Stomach smooth muscle (tissue), 2 donors: ENCODE measurements around the gene RBM18.

ENCODE experiments used
- H3K27ac ChIP-seq: one replicate; pipeline ENCODE4 v1.7.0; 2013; ENCODE audit warnings: mild to moderate bottlenecking, low read length, inconsistent platforms
- H3K27me3 ChIP-seq, 2 donors: one replicate each; pipeline ENCODE4 v1.7.0; 2013; ENCODE audit warnings: low read length in 2 of 2; ENCODE audit not compliant: insufficient read depth in 2 of 2, control insufficient read depth in 1 of 2
- H3K36me3 ChIP-seq, 2 donors: one replicate each; pipeline ENCODE4 v1.7.0; 2013; ENCODE audit warnings: low read length in 2 of 2; ENCODE audit not compliant: control insufficient read depth in 2 of 2, insufficient read depth in 2 of 2
- H3K4me1 ChIP-seq: one replicate; pipeline ENCODE4 v1.7.0; 2013; ENCODE audit warnings: low read length; ENCODE audit not compliant: control insufficient read depth, insufficient read depth
- H3K4me3 ChIP-seq, 2 donors: one replicate each; pipeline ENCODE4 v1.7.0; 2013; ENCODE audit warnings: low read length in 2 of 2
- H3K9ac ChIP-seq, 2 donors: one replicate each; pipeline ENCODE4 v1.7.0; 2013; ENCODE audit warnings: low read length in 2 of 2, mild to moderate bottlenecking in 1 of 2
- H3K9me3 ChIP-seq, 2 donors: one replicate each; pipeline ENCODE4 v1.7.0; 2013; ENCODE audit warnings: low read length in 2 of 2; ENCODE audit not compliant: control insufficient read depth in 2 of 2
- donor health status: healthy.
- donor health status: Pancreatic carcinoma.

Gene RBM18

DNA sequence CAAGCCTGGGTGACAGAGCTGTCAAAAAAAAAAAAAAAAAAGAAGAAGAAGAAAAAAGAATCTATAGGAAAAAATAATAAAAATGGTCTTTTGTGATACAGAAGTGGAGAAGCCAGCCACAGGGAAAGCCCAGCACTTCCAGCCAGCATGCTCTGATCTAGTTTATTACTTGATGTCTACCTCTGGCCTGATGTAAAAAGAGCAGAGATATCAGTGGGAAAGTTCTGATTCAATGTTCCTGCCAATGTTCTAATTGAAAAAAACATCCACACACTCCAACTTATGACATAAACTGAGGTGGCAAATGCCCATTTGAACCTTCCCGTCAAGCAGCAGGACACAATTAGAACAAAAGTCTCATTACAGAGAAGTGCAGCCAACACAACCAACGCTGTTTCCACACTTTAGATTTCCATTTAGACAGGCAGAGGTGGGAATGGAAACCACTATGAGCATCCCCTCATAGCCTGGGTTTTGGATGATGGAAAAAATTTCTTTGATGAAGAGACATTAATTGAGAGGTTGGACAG, 5.7 kb downstream of the RBM18 start:
- Histone ChIP-seq H3K9me3 (no peaks in the 10 kb centered on the region), H3K27ac (no peak overlapping the region), H3K4me1 (peaks cover 22% of the 10 kb centered on the region), H3K4me3 (no peak overlapping the region), H3K36me3 (peaks cover 12 to 26% of the 10 kb centered on the region in 2 donors), H3K27me3 (no peaks in the 10 kb centered on the region), H3K9ac (no peak overlapping the region)

DNA sequence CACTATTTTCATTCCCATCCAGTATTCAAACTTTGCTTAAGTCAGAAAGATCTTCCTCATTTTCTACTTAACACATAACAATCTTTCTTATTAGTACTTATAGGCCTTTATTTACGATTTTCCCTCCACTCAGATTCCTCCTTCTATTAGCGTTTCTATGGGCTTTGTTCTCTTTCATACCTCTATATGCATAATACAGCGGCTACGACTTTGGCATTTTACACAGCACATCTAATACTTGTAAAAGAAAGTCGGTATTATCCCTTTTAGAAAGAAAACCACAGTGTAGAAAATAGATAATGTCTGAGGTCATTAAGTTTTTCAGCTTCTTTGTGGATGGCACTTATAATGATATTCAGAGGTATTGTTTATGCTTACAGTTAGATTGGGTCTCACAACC, 8.4 kb downstream of the RBM18 start:
- Histone ChIP-seq H3K27ac (no peak overlapping the region), H3K36me3 (peaks cover 19 to 33% of the 10 kb centered on the region in 2 donors), H3K27me3 (no peaks in the 10 kb centered on the region), H3K4me1 (peaks cover 4% of the 10 kb centered on the region), H3K9me3 (no peaks in the 10 kb centered on the region), H3K4me3 (no peak overlapping the region), H3K9ac (no peak overlapping the region)

DNA sequence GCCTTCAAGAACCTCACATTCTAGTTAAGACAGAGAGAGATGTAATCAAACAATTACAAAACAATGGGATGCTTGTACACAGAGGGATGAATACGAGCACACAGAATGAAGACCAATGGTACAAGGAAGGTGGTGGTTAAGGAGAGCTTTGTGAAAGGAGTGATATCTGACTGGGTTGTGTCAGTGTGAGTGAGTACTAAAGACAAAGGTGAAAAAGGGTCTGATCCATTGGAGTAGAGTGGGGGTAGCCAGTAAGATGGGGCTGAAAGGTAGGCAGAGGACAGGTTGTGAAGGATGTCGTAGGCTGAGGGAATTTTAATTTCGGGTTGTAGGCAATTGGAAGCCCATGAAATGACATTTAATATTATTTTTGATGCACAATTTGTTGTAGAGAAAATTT, 9.9 kb downstream of the RBM18 start:
- no peak overlapping the region for H3K4me3 ChIP-seq
- H3K4me1 ChIP-seq: no peaks in the 10 kb centered on the region
- H3K27ac ChIP-seq: no peak overlapping the region
- no peaks in the 10 kb centered on the region for H3K9me3 ChIP-seq
- no peaks in the 10 kb centered on the region for H3K27me3 ChIP-seq
- H3K9ac ChIP-seq: no peak overlapping the region
- peaks cover 18 to 31% of the 10 kb centered on the region in 2 donors for H3K36me3 ChIP-seq

DNA sequence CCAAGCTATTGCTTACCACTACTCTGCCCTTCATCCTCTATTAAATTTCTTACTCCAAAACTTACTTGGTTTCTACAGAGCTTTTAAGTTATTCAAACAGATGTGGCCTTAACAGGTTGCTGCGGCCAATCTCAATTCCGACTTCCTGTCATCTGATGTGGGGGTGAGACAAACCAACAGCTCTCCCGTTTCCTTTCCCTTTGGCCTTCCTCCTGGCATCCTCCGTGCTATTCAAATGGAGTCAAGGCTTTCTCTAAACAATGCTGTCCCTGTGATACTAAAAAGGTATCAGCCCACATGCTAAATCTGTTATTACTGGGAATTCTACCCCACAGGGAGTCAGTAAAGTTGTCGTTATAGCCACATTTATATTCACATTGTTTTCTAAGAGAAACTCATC, 11.8 kb downstream of the RBM18 start:
- H3K9ac ChIP-seq: no peak overlapping the region
- H3K27ac ChIP-seq: peak overlapping the region; percentile 37
- no peaks in the 10 kb centered on the region for H3K4me1 ChIP-seq
- peaks cover 18 to 28% of the 10 kb centered on the region in 2 donors for H3K36me3 ChIP-seq
- no peak overlapping the region for H3K4me3 ChIP-seq
- no peaks in the 10 kb centered on the region for H3K9me3 ChIP-seq
- no peaks in the 10 kb centered on the region for H3K27me3 ChIP-seq

DNA sequence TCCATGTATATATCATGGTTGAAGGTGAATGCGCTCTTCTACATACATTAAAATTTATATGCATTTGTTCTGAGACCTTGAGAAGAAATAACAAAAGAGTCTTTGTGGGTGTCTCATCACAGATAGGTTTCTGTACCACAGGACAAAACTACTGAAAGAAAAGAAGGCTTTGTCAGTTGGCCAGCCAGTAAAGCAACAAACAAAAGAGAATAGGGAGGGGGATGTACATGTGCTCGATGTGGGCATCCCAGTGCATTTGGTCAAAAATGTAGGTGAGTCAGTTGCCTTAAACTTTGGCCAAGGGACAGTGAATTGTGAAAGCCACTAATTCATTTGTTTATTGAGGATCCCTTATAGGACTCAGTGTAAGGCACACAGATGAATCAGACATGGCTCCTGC, 13.3 kb downstream of the RBM18 start:
- Histone ChIP-seq H3K4me1 (no peaks in the 10 kb centered on the region), H3K36me3 (peaks cover 27 to 34% of the 10 kb centered on the region in 2 donors)

DNA sequence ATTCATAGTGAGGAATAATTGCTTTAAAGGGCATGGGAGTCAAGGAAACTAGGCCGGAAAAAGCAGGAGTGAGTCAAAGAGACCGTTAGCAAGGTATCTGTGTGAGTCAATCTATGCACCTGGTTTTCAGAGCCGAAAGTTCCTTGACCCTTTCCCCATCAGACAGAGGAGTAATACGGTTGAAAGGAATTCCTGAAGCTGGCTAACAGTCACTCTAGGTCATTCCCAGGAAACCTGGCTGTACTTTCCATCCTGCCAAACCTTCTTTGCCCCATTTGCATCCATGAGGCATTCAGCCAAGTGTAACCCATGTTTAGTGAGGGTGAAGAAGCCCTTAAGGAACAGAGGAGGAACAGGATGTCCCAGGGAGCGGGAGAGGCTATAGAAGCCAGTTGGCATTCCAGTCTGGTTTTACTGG, 16.2 kb downstream of the RBM18 start:
- no peaks in the 10 kb centered on the region for H3K27me3 ChIP-seq
- no peak overlapping the region for H3K4me3 ChIP-seq
- no peaks in the 10 kb centered on the region for H3K9me3 ChIP-seq
- H3K4me1 ChIP-seq: no peaks in the 10 kb centered on the region
- H3K9ac ChIP-seq: no peak overlapping the region
- H3K36me3 ChIP-seq: peaks cover 38 to 50% of the 10 kb centered on the region in 2 donors
- no peak overlapping the region for H3K27ac ChIP-seq

More for the DNA sequence above, 13.3 kb downstream of the RBM18 start:
- Histone ChIP-seq H3K4me3 (no peak overlapping the region), H3K9ac (no peak overlapping the region), H3K27ac (no peak overlapping the region), H3K9me3 (no peaks in the 10 kb centered on the region), H3K27me3 (no peaks in the 10 kb centered on the region)

DNA sequence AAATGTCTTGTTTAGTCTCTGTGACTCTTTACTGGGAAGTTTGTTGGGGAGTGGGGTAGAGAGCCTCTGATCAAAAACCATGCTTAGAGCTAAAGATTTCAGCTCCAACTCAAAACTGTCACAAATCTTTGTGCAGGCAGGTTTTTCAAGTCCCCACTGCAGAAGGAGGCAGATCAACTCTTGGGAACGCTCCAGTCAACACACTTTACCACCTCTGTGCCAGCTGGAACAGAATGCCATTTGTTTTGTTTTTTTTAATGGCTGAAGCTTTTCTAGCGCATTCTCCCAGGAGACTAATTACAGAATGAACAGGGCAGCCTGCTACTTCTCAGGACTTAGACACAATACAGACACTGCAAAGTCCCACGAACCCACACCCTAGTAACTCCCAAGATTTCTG, 18.0 kb downstream of the RBM18 start:
- no peak overlapping the region for H3K4me3 ChIP-seq
- no peaks in the 10 kb centered on the region for H3K4me1 ChIP-seq
- peaks cover 41 to 58% of the 10 kb centered on the region in 2 donors for H3K36me3 ChIP-seq
- no peak overlapping the region for H3K27ac ChIP-seq
- no peak overlapping the region for H3K9ac ChIP-seq
- H3K27me3 ChIP-seq: no peaks in the 10 kb centered on the region
- no peaks in the 10 kb centered on the region for H3K9me3 ChIP-seq

DNA sequence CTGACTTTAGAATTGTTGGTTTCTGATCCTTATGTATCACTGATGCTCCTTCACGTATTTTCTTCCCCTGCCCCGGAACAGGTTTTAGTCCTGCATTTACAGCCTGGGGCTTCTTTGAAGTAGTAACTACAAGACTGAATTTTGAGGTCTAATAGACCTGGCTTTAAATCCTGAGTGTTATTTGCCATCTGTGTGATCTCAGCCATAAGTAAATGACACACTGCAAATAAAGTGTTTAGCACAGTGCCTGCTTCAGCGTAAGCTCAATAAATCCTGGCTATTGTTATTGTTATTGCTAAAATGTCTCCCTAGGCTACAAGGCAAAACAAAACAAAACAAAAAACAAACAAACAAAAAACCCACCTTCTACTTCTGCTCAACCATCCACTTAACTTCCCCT, 20.3 kb downstream of the RBM18 start:
- Histone ChIP-seq H3K27ac (no peak overlapping the region), H3K36me3 (peaks cover 42 to 60% of the 10 kb centered on the region in 2 donors), H3K9ac (no peak overlapping the region), H3K4me3 (no peak overlapping the region), H3K27me3 (no peaks in the 10 kb centered on the region), H3K4me1 (no peaks in the 10 kb centered on the region), H3K9me3 (no peaks in the 10 kb centered on the region)

DNA sequence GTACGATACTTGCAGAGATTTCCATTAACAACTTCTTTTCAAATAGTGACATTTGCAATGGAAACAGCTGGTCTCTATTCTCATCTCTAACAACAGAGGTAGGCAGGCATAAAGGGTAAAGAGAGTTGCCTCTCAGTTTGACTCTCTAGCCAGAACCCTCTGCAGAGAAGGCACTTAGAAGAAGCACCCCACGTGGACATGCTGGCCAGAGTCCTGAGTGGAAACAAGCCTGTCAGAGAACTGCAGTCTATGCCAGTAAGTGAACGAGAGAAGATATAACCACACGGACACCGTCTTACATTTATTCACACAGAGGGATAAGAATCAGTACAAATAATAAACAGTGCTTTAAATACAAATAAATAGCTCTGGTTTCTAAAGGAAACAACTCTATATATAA, 24.9 kb downstream of the RBM18 start:
- Histone ChIP-seq H3K9ac (no peak overlapping the region), H3K36me3 (peaks cover 25 to 37% of the 10 kb centered on the region in 2 donors), H3K27me3 (no peaks in the 10 kb centered on the region), H3K9me3 (no peaks in the 10 kb centered on the region), H3K27ac (no peak overlapping the region), H3K4me3 (no peak overlapping the region), H3K4me1 (no peaks in the 10 kb centered on the region)

DNA sequence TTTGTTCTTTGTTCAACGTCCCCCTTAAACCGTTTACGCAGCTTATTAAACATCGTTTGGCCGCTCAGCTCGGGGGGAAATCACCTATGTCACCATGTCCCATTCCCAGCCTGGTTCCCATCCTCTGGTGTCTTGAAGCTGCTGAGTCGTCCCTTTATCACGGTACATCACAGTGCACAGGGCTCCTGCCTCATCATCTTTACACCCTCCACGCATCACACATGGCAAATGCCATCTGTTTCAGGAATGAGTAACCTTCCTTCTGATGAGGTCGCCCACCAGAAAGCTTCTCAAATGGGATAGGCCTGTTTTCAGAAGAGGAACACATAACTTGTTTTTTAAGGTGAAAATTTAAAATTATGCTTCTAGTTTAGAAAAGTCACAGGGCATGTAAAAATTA, 28.0 kb downstream of the RBM18 start:
- Histone ChIP-seq H3K27ac (no peak overlapping the region), H3K9me3 (no peaks in the 10 kb centered on the region), H3K27me3 (peaks cover 0 to 4% of the 10 kb centered on the region in 2 donors), H3K36me3 (peaks cover 10 to 13% of the 10 kb centered on the region in 2 donors), H3K4me3 (no peak overlapping the region), H3K9ac (no peak overlapping the region), H3K4me1 (no peaks in the 10 kb centered on the region)

DNA sequence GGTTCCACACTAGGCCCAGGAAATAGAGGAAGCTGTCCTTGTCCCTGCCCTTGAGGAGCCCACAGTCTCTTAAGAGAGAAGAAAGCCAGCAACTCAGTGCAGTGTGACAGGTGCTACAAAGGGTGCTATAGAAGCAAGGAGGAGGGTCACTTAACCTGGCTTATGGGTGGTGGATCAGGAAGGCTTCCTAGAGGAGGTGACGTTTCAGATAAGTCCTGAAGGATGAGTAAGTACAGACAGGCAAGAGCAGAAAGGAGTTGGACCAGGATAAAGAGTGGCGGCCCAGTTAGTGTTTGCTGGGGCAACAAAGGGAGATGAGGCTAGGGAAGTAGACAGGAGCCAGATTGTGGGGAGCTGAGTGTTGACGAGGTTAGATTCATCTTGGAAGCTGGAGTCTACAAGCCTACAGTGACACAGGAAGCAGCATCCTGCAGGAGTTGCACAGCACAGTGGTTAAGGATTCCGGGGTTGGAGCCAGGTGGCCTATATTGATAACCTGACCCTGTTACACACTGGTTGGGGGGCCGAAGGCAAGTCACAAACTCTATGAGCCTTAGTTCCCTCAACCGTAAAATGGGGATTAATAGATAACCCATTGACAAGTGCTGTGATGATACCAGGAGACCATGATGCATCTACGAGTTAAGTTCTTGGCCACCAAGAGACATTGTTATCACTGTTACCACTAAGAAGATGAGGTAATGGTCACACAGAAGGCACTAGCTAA, 30.5 kb downstream of the RBM18 start:
- peaks cover 11 to 29% of the 10 kb centered on the region in 2 donors for H3K27me3 ChIP-seq
- peaks cover under 1% of the 10 kb centered on the region for H3K4me1 ChIP-seq
- no peak overlapping the region for H3K27ac ChIP-seq
- no peak overlapping the region for H3K4me3 ChIP-seq
- H3K9me3 ChIP-seq: no peaks in the 10 kb centered on the region
- H3K9ac ChIP-seq: no peak overlapping the region
- H3K36me3 ChIP-seq: no peaks in the 10 kb centered on the region
